ENCODE data around the gene THADA.

Gene THADA

DNA sequence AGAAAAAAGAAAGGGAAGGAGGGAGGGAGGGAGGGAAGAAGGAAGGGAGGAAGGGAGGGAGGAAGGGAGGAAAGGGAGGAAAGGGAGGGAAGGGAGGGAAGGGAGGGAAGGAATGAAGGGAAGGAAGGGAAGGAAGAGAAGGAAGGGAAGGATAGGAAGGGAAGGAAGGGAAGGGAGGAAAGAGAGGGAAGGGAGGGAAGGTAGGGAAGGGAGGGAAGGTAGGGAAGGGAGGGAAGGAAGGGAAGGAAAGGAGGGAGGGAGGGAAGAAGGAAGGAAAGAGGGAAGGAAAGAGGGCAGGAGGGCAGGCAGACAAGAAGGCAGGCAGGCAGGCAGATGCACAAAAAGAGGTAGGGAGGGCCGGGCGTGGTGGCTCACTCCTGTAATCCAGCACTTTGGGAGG lies 74.9 kb downstream of the THADA start:
- no peak for DNase-seq
- Mint-ChIP-seq H3K27ac (no peak overlapping the region), H3K27me3 (ENCODE audit: low read depth, poor library complexity) (no peaks in the 10 kb centered on the region), H3K36me3 (ENCODE audit: low read depth) (peaks cover 23% of the 10 kb centered on the region), H3K9me3 (no peaks in the 10 kb centered on the region), H3K4me3 (no peak overlapping the region), H3K4me1 (no peaks in the 10 kb centered on the region)
- no peak for TF ChIP-seq CTCF (IDR thresholded peaks at IDR 0.05)

- Mint-ChIP-seq H3K27me3 (ENCODE audit: low read depth, poor library complexity) (no peaks in the 10 kb centered on the region), H3K9me3 (no peaks in the 10 kb centered on the region), H3K4me3 (no peak overlapping the region), H3K4me1 (no peaks in the 10 kb centered on the region), H3K36me3 (ENCODE audit: low read depth) (peaks cover 11% of the 10 kb centered on the region), H3K27ac (no peak overlapping the region)
- DNase-seq, result no peak
- TF ChIP-seq CTCF (IDR thresholded peaks at IDR 0.05), result no peak
These were observed 76.1 kb downstream of the THADA start for GRCh38 chr2:43519643-43520221.

- H3K4me3 Mint-ChIP-seq, result no peak overlapping the region
- DNase-seq, result no peak
- peaks cover under 1% of the 10 kb centered on the region for H3K36me3 Mint-ChIP-seq (ENCODE audit: low read depth)
- TF ChIP-seq CTCF (IDR thresholded peaks at IDR 0.05), result no peak
- no peaks in the 10 kb centered on the region for H3K4me1 Mint-ChIP-seq
- peak overlapping the region; percentile 65 for H3K27ac Mint-ChIP-seq
- no peaks in the 10 kb centered on the region for H3K27me3 Mint-ChIP-seq (ENCODE audit: low read depth, poor library complexity)
- H3K9me3 Mint-ChIP-seq, result no peaks in the 10 kb centered on the region
These were observed 77.1 kb downstream of the THADA start for GRCh38 chr2:43518718-43519117.

DNA sequence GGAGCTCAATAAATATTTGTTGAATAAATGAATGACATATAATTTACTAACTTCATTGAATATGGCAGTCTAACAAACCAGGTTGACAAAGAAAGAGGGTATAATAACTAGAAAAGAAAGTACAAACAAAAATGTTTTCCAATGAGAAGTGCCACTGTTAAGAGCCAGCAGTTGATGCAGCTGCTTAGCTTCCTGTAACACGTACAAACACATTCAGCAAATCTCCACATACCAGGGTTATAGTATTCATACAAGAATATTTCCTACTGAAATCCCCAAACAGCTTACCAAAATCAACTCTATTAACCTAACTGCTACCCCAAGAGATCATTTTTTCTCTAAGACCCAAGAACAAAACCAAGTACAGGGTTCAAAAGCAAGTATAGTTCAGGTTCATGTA lies 77.7 kb downstream of the THADA start:
- H3K27ac Mint-ChIP-seq, result no peak overlapping the region
- peaks cover under 1% of the 10 kb centered on the region for H3K36me3 Mint-ChIP-seq (ENCODE audit: low read depth)
- TF ChIP-seq CTCF (IDR thresholded peaks at IDR 0.05), result no peak
- H3K4me3 Mint-ChIP-seq, result no peak overlapping the region
- no peaks in the 10 kb centered on the region for H3K4me1 Mint-ChIP-seq
- DNase-seq, result no peak
- no peaks in the 10 kb centered on the region for H3K27me3 Mint-ChIP-seq (ENCODE audit: low read depth, poor library complexity)
- H3K9me3 Mint-ChIP-seq, result no peaks in the 10 kb centered on the region

- no peak for DNase-seq
- TF ChIP-seq CTCF (IDR thresholded peaks at IDR 0.05), result no peak
- no peaks in the 10 kb centered on the region for H3K9me3 Mint-ChIP-seq
- H3K27ac Mint-ChIP-seq, result peak overlapping the region; percentile 8
- H3K36me3 Mint-ChIP-seq (ENCODE audit: low read depth), result peaks cover 14% of the 10 kb centered on the region
- H3K4me3 Mint-ChIP-seq, result no peak overlapping the region
- H3K27me3 Mint-ChIP-seq (ENCODE audit: low read depth, poor library complexity), result no peaks in the 10 kb centered on the region
- no peaks in the 10 kb centered on the region for H3K4me1 Mint-ChIP-seq
These were observed 79.9 kb downstream of the THADA start for GRCh38 chr2:43515807-43516497.

DNA sequence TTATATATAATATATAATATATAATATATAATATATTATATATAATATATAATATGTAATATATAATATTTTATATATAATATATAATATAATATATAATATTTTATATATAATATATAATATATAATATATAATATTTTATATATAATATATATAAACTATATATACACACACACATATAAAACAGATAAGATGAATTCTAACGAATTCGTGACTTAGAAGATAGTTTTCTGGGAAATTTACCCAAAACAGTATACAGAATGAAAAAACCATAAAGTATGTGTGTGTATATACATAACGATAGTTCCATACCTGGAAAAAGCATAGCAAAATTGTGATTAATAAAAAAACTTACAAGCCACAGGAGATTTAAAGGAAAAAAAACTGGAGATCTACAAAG lies 80.6 kb downstream of the THADA start:
- no peaks in the 10 kb centered on the region for H3K4me1 Mint-ChIP-seq

More for the DNA sequence above, 80.6 kb downstream of the THADA start:
- TF ChIP-seq CTCF (IDR thresholded peaks at IDR 0.05), result no peak
- Mint-ChIP-seq H3K36me3 (ENCODE audit: low read depth) (peaks cover 14% of the 10 kb centered on the region), H3K27me3 (ENCODE audit: low read depth, poor library complexity) (no peaks in the 10 kb centered on the region), H3K4me3 (no peak overlapping the region), H3K27ac (no peak overlapping the region), H3K9me3 (no peaks in the 10 kb centered on the region)
- no peak for DNase-seq
